HG02970 (cell line): ENCODE measurements around the gene CHST11.

Source experiments
- ATAC-seq: cut with Tn5 transposase; IDR thresholded peaks from one replicate; pipeline ENCODE4 v1.9.1; 2021; ENCODE audit warnings: mild to moderate bottlenecking, moderate library complexity, moderate number of reproducible peaks; ENCODE audit not compliant: unreplicated experiment, low FRiP score

Gene CHST11

GRCh38 chr12:104456417-104456949 lies at the start of gene CHST11:
CHST11 (plus strand) TSS chr12:104456948.
- peak; percentile 55 for ATAC-seq

- no peak for ATAC-seq
Observed at GRCh38 chr12:104407438-104407837, 49.3 kb upstream of the CHST11 start.

GRCh38 chr12:104407922-104408321 lies 48.8 kb upstream of the CHST11 start:
- no peak for ATAC-seq

GRCh38 chr12:104410326-104410725 lies 46.4 kb upstream of the CHST11 start:
- no peak for ATAC-seq

- no peak for ATAC-seq
Observed at GRCh38 chr12:104410786-104411185, 46.0 kb upstream of the CHST11 start.

GRCh38 chr12:104411826-104412641 lies 44.7 kb upstream of the CHST11 start:
- ATAC-seq: no peak

GRCh38 chr12:104412681-104413080 lies 44.1 kb upstream of the CHST11 start:
- no peak for ATAC-seq

- ATAC-seq: no peak
Observed at GRCh38 chr12:104413330-104413729, 43.4 kb upstream of the CHST11 start.

- ATAC-seq: no peak
Observed at GRCh38 chr12:104414581-104415341, 42.0 kb upstream of the CHST11 start.

- no peak for ATAC-seq
Observed at GRCh38 chr12:104415342-104415980, 41.3 kb upstream of the CHST11 start.

GRCh38 chr12:104416136-104416535 lies 40.6 kb upstream of the CHST11 start:
- ATAC-seq: no peak

- ATAC-seq: no peak
Observed at GRCh38 chr12:104416585-104416984, 40.2 kb upstream of the CHST11 start.

GRCh38 chr12:104419717-104420116 lies 37.0 kb upstream of the CHST11 start:
- ATAC-seq: no peak

GRCh38 chr12:104420868-104421267 lies 35.9 kb upstream of the CHST11 start:
- no peak for ATAC-seq

GRCh38 chr12:104421343-104421742 lies 35.4 kb upstream of the CHST11 start:
- ATAC-seq: no peak

GRCh38 chr12:104422441-104422840 lies 34.3 kb upstream of the CHST11 start:
- ATAC-seq: no peak

- ATAC-seq: no peak
Observed at GRCh38 chr12:104423273-104423672, 33.5 kb upstream of the CHST11 start.

GRCh38 chr12:104423809-104424208 lies 32.9 kb upstream of the CHST11 start:
- no peak for ATAC-seq

GRCh38 chr12:104424955-104425354 lies 31.8 kb upstream of the CHST11 start:
- no peak for ATAC-seq

- no peak for ATAC-seq
Observed at GRCh38 chr12:104425614-104426013, 31.1 kb upstream of the CHST11 start.
